IPS DF 4.7 (cell line): ENCODE data around the gene RIPOR2.
A peak's percentile ranks its signal among the peaks of the same experiment; 100 is the strongest.

Source experiments
- DNase-seq: peaks from one replicate; pipeline ENCODE4 v3.0.0-alpha.2; 2013; ENCODE audit warnings: low spot score; ENCODE audit errors: extremely low read depth

RIPOR2 gene

GRCh38 chr6:24935366-24936152 lies at the start of gene RIPOR2:
TSS of gene RIPOR2 (minus strand) at chr6:24935960. CDS start at chr6:24935898, 62 bp downstream.
- no peak for DNase-seq

DNA sequence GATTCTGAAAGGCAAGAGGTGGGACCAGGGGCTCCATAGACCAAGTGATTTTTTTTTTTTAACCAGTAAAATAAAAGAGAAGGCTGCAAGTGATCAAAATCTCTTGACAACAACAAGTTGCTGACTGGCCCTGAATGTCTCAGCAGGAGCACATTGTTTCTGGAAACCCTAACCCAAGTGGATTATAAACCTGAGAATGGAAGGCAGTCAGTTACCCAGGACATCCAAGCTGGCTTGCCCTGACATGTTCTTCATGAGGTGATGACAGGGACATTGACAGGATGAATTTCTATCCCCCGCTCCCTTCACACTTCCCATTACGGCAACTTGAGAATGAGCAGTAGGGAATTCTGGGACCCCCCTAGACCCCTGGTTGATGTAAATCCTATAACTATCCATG lies 49.6 kb upstream of the RIPOR2 start:
- DNase-seq: peak; percentile 41

DNA sequence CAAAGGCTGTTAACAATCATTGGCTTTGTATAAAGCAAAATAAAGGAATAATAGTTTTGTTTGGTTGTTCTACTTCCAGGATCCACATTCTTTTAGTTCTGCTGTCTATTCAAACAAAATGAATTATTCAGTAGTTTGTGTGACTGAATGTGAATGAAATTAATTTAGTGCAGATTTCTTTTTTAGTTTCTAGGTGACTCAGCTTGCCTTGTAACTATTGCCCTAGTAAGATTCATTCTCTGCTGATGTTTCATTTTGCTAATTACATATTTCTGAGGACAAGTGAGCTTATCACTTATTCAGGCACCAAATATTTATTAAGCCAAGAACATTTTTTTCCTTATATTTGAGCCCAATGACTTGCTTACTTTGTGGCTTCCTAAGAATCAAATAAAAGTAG lies 46.5 kb upstream of the RIPOR2 start:
- no peak for DNase-seq

DNA sequence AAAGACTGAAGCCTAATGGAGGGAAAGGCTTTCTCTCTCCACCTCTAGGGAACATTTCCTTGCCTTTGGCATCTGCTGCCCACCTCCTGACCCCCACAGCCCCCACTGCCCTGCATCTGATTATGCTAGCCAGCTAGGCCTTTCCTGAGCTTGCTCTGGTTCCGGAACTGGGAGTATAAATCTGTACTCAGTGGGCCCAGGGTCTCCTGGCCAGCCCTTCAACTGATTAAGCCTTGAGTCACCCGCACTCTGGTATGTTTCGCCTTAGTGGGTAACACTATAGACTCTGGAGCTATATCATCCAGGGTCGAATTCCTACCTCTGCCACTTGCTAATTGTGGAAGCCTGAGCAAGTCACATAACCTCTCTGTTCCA lies 45.6 kb upstream of the RIPOR2 start:
- peak; percentile 53 for DNase-seq

- peak; percentile 75 for DNase-seq
These were observed 45.0 kb upstream of the RIPOR2 start for GRCh38 chr6:24980507-24981385.

- DNase-seq: no peak
These were observed 43.4 kb upstream of the RIPOR2 start for GRCh38 chr6:24979176-24979575.

- DNase-seq: no peak
These were observed 38.7 kb upstream of the RIPOR2 start for GRCh38 chr6:24974182-24975171.

DNA sequence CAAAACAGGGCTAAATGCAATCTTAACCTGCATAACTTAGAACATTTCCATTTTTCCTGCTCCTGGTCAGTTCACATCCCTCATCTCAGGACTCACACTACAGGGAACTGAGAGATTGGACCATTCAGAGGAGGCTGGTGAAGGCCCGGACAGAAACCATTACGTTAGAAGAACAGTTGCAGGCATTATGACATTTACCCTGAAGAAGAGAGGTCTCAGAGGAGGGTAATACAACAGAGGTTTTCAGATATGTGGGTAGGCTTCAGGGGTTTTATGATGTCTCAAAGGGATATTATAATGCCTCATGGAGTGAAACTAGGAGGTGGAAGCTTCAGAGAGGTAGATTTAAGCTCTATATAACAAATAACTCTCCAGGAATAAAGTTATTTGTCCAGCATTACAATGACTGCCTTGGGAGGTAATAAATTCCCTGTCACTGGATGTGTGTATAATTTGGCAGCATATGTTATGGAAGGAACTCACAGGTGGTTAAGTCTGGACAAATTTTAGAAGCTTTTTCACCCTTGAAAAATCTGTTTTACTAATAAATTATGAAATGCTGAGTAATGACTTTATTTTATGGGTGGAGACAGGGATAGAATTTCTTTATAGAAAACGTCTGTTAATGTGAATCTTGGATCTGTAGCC lies 36.7 kb upstream of the RIPOR2 start:
- no peak for DNase-seq

DNA sequence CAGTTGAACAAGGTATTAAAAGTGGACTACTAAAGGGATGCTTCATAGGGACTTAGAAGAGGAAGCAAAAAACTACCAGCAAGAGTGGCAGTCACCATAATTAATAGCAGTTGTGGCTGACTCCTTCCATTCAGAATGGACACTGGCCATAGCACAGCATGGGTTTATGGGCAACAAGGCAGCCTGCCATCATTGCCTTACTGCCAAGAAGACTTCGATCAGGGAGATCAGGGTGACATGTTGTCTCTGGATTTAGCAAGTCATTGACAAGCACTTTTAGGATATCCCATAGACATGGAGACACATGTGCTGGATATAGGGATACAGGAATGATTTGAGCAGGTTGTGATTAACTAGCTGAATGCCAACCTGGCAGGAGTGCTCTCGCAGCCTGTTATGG lies 35.3 kb upstream of the RIPOR2 start:
- DNase-seq: no peak

- DNase-seq: no peak
These were observed 33.6 kb upstream of the RIPOR2 start for GRCh38 chr6:24969343-24969860.

- no peak for DNase-seq
These were observed 33.0 kb upstream of the RIPOR2 start for GRCh38 chr6:24968783-24969182.

GRCh38 chr6:24967211-24967610 lies 31.5 kb upstream of the RIPOR2 start:
- no peak for DNase-seq

DNA sequence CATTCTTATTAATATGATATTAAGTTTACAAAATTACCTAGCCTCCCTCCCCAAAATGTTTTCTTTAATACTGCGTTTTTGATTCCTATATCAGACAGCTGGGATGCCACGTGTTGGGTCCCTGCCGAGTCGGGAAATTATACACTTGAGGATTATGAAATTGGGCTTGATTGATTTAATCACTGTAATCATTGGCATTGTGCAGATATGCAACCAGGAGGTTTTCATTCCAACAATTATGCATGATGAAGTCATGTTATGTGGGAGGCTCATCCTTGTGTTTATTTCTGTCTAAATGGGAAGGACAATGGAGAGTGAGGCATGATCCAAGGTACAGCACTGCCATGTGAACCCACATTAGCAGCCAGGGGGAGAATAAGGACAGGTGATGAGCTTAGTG lies 30.6 kb upstream of the RIPOR2 start:
- no peak for DNase-seq

GRCh38 chr6:24963887-24964570 lies 28.3 kb upstream of the RIPOR2 start:
- DNase-seq: no peak

- DNase-seq: no peak
These were observed 27.6 kb upstream of the RIPOR2 start for GRCh38 chr6:24963339-24963738.

- no peak for DNase-seq
These were observed 26.1 kb upstream of the RIPOR2 start for GRCh38 chr6:24961852-24962251.

DNA sequence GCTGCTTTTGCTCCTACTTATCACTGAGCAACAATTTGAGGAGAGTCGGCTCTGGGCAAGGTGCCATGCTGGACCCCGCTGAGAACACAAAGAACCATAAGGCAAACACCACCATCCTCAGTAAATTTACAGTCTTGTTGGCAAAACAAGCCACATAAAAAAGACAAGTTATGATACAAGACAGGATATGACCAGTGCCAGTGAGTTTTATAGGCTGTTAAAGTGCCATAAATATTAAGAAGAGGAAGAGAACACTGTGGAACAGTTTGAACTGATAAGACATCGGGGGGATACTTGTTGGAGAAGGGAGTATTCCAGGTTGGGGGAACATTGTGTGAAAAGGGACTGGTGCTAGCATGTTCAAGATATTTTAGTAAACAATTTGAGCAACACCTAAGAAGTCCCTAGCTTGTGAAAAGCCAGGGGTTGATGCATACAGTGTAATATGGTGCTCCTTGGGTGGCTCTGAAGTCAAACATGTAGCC lies 25.3 kb upstream of the RIPOR2 start:
- no peak for DNase-seq

DNA sequence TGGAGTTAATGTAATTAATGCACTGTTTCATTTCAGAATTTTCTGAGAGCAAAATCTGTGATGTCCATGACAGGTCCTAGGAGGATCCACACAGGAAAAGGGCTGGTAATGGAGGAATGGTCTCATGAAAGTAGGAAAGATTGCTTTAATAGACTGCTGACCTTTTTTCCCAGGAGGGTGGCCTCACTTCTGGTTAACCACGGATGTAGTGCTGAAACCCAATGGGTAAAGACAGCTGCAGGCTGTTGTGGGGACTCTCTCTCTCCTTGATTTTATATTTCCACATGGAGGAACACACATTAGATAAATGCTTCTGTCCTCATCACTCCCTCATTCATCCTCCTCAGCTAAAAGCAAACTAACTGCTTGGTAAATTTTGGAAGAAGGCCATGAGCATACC lies 23.6 kb upstream of the RIPOR2 start:
- DNase-seq: no peak

DNA sequence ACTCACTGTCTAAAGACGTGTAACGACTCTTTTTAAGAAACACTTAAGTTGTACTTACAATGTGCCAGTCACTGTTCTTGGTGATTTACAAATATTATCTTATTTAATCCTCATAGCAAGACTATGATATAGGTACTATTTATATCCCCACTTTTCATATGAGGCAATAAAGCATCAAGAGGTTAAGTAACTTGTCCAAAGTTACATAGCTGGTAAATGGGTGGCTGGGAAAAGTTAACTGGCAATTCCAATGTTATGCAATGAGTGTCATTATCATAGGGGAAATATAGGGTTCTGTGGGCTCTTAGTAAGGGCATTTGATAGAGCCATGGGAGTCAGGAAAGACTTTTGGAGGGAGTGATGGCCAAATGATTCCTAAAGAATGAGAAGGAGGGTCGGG lies 21.4 kb upstream of the RIPOR2 start:
- DNase-seq: no peak

DNA sequence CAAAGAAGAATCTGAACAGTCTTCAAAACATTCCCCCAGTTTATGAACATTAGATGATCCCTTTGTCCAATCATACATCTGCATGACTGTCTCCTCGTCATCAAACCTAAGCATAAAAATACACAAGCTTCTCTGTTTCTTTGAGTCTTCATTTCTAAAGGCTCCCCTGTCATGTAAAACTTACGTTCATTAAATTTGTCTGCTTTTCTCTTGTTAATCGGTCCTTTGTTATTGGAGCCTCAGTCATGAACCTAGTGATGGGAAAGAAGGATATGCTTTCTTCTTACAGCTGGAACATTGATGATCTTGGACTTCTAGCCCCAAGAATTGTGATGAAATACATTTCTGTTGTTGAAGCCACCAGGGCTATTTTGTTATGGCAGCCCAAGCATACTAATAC lies 18.0 kb upstream of the RIPOR2 start:
- DNase-seq: no peak
